CD4-positive, alpha-beta T cell treated with Interleukin-4 for 1 hour (primary cell): ENCODE results near the gene ADAR.
A peak's percentile ranks its signal among the peaks of the same experiment; 100 is the strongest.

ENCODE experiments used
- DNase-seq, 2 donors: peaks; one replicate each; pipeline ENCODE4 v3.0.0-alpha.2; 2020 to 2022

ADAR gene

GRCh38 chr1:154553056-154554030 is 54.6 kb downstream of the ADAR start:
- DNase-seq: no peak

GRCh38 chr1:154552036-154552435 is 56.0 kb downstream of the ADAR start:
- DNase-seq: no peak

GRCh38 chr1:154551474-154551873 is 56.5 kb downstream of the ADAR start:
- no peak for DNase-seq

GRCh38 chr1:154550657-154551056 is 57.3 kb downstream of the ADAR start:
- DNase-seq: no peak

- no peak for DNase-seq
Measured at GRCh38 chr1:154550070-154550469, 57.9 kb downstream of the ADAR start.

GRCh38 chr1:154549202-154549770 is 58.7 kb downstream of the ADAR start:
- DNase-seq: no peak

GRCh38 chr1:154548028-154548427 is 60.0 kb downstream of the ADAR start:
- DNase-seq: no peak

- DNase-seq: no peak
Measured at GRCh38 chr1:154547105-154547732, 60.8 kb downstream of the ADAR start.

GRCh38 chr1:154546264-154547063 is 61.5 kb downstream of the ADAR start:
- DNase-seq: peak; percentile 52 to 55

GRCh38 chr1:154541231-154541630 is 66.8 kb downstream of the ADAR start:
- no peak for DNase-seq

GRCh38 chr1:154539486-154540483 is 68.2 kb downstream of the ADAR start:
- DNase-seq: no peak

GRCh38 chr1:154536570-154536969 is 71.4 kb downstream of the ADAR start:
- DNase-seq: no peak

- peak in 1 of 2 donors; percentile 13 for DNase-seq
Measured at GRCh38 chr1:154533952-154534844, 73.8 kb downstream of the ADAR start.
